ENCODE data around the gene MAGOH.

MAGOH gene

GRCh38 chr1:53197291-53198200 lies 40.8 kb downstream of the MAGOH start:
- Histone ChIP-seq H2AFZ (peak overlapping the region; percentile 86), H3K36me3 (ENCODE audit: control insufficient read depth, insufficient read depth, low read length) (no peaks in the 10 kb centered on the region), H3K9ac (peak overlapping the region; percentile 99), H3K27ac (peak overlapping the region; percentile 92), H3K9me3 (ENCODE audit: control insufficient read depth, low read length) (no peaks in the 10 kb centered on the region), H3K4me3 (ENCODE audit: low read depth, low read length) (peak overlapping the region; percentile 97), H3K4me1 (peaks cover 11% of the 10 kb centered on the region), H3K79me2 (no peaks in the 10 kb centered on the region), H3K27me3 (ENCODE audit: control insufficient read depth, insufficient read depth, low read length) (no peaks in the 10 kb centered on the region), H3K4me2 (ENCODE audit: low read length) (peak overlapping the region; percentile 93)
- TF ChIP-seq CTCF (IDR thresholded peaks at IDR 0.05) = no peak

GRCh38 chr1:53196485-53197290 lies 41.6 kb downstream of the MAGOH start, which contains the start of gene CPT2:
Gene CPT2, plus strand, starts transcription at chr1:53196824. Its CDS starts 120 bp downstream, at chr1:53196944.
- H3K27me3 ChIP-seq (ENCODE audit: control insufficient read depth, insufficient read depth, low read length) = no peaks in the 10 kb centered on the region
- peak within 1 kb of the TSS; percentile 86 for H2AFZ ChIP-seq
- peak within 1 kb of the TSS; percentile 92 for H3K27ac ChIP-seq
- H3K4me3 ChIP-seq (ENCODE audit: low read depth, low read length) = peak within 1 kb of the TSS; percentile 97
- no peaks in the 10 kb centered on the region for H3K79me2 ChIP-seq
- peak within 1 kb of the TSS; percentile 99 for H3K9ac ChIP-seq
- H3K4me2 ChIP-seq (ENCODE audit: low read length) = peak within 1 kb of the TSS; percentile 93
- TF ChIP-seq CTCF (IDR thresholded peaks at IDR 0.05) = peak; percentile 18
- H3K4me1 ChIP-seq = peaks cover 11% of the 10 kb centered on the region
- H3K36me3 ChIP-seq (ENCODE audit: control insufficient read depth, insufficient read depth, low read length) = no peaks in the 10 kb centered on the region
- H3K9me3 ChIP-seq (ENCODE audit: control insufficient read depth, low read length) = no peaks in the 10 kb centered on the region

- Histone ChIP-seq H3K36me3 (ENCODE audit: control insufficient read depth, insufficient read depth, low read length) (no peaks in the 10 kb centered on the region), H3K27ac (peak overlapping the region; percentile 92), H3K9me3 (ENCODE audit: control insufficient read depth, low read length) (no peaks in the 10 kb centered on the region), H3K4me2 (ENCODE audit: low read length) (peak overlapping the region; percentile 73), H3K9ac (no peak overlapping the region), H3K79me2 (no peaks in the 10 kb centered on the region), H3K4me1 (peaks cover 11% of the 10 kb centered on the region), H2AFZ (peak overlapping the region; percentile 86), H3K4me3 (ENCODE audit: low read depth, low read length) (peak overlapping the region; percentile 97), H3K27me3 (ENCODE audit: control insufficient read depth, insufficient read depth, low read length) (no peaks in the 10 kb centered on the region)
- TF ChIP-seq CTCF (IDR thresholded peaks at IDR 0.05) = no peak
These were observed 42.3 kb downstream of the MAGOH start for GRCh38 chr1:53196017-53196484.

GRCh38 chr1:53195246-53196016 lies 42.9 kb downstream of the MAGOH start:
- Histone ChIP-seq H3K79me2 (no peaks in the 10 kb centered on the region), H3K4me1 (peaks cover 11% of the 10 kb centered on the region), H3K27ac (no peak overlapping the region), H3K4me2 (ENCODE audit: low read length) (no peak overlapping the region), H2AFZ (peak overlapping the region; percentile 86), H3K9ac (no peak overlapping the region), H3K4me3 (ENCODE audit: low read depth, low read length) (no peak overlapping the region), H3K27me3 (ENCODE audit: control insufficient read depth, insufficient read depth, low read length) (no peaks in the 10 kb centered on the region), H3K9me3 (ENCODE audit: control insufficient read depth, low read length) (no peaks in the 10 kb centered on the region), H3K36me3 (ENCODE audit: control insufficient read depth, insufficient read depth, low read length) (no peaks in the 10 kb centered on the region)
- no peak for TF ChIP-seq CTCF (IDR thresholded peaks at IDR 0.05)

All from parathyroid adenoma (tissue), 2 donors.